K562 (cell line): ENCODE results near the gene HOXC10.

ENCODE experiments used
- CTCF ChIP-seq, 3 experiments: IDR thresholded peaks in 2 of 3; conservative IDR thresholded peaks in 1 of 3; 2 replicates each; pipeline ENCODE4 v1.5.1; 2011 to 2012; ENCODE audit warnings: low read length in 3 of 3, mild to moderate bottlenecking in 3 of 3, control low read depth in 2 of 3, improper control_type of control experiment in 1 of 3, inconsistent platforms in 1 of 3, low read depth in 1 of 3, mixed read lengths in 1 of 3, moderate library complexity in 1 of 3; ENCODE audit not compliant: insufficient read depth in 2 of 3
- TRIM28 ChIP-seq: fragments of 450-650 bp; IDR thresholded peaks from 2 replicates; pipeline ENCODE4 v1.6.1; 2017
- ZFP30 ChIP-seq: fragments of 250-450 bp; sonication (Bioruptor Pico); IDR thresholded peaks from 2 replicates; pipeline ENCODE4 v1.8.0; 2022; ENCODE audit warnings: moderate library complexity, mild to moderate bottlenecking, inconsistent platforms, borderline replicate concordance
- ZNF217 ChIP-seq: sonication (generic); formaldehyde crosslinking; IDR thresholded peaks from 2 replicates; pipeline ENCODE4 v1.8.0; 2022; ENCODE audit warnings: mild to moderate bottlenecking, missing genetic modification reagents

DNA sequence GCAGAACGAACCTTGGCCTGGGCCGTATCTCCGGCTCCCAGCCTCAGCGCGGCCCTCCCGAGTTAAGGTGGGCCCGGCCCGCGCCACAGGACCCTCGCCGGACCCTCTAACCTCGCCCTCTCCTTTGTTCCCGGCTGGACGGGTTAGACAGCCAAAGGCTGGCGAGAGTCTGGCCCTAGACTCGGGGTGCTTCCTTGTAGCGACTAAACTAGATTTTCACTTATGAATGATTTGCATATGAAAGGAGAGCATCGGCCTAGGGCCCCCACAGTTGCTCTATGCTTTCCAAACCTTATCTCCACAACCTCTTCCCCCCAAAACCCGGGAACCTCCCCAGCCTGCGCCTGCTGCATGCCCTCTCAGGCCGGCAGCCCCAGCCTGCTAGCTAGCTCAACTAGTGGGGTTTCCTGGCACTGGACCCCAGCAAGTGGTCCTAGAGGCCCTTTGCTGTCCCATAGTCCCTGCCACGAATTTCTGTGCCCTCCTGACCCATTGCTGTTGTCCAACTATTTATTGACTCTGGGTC, 49.9 kb downstream of the HOXC10 start:
- TF ChIP-seq CTCF (IDR thresholded peaks at IDR 0.05 in 2 of 3, conservative IDR thresholded peaks at IDR 0.05 in 1 of 3; ENCODE audit: insufficient read depth in 2 of 3, low read depth in 1 of 3, low read length in 3 of 3) (no peak), TRIM28 (no peak), ZNF217 (CRISPR knock-in tag) (no peak), ZFP30 (CRISPR knock-in tag) (no peak)
